Left forelimb (tissue), 1 donor: ENCODE data around the gene ABCG5.

ENCODE experiments used
- DNase-seq: peaks from one replicate; pipeline ENCODE4 v3.0.0-alpha.2; 2018; ENCODE audit warnings: low spot score

The ABCG5 gene

DNA sequence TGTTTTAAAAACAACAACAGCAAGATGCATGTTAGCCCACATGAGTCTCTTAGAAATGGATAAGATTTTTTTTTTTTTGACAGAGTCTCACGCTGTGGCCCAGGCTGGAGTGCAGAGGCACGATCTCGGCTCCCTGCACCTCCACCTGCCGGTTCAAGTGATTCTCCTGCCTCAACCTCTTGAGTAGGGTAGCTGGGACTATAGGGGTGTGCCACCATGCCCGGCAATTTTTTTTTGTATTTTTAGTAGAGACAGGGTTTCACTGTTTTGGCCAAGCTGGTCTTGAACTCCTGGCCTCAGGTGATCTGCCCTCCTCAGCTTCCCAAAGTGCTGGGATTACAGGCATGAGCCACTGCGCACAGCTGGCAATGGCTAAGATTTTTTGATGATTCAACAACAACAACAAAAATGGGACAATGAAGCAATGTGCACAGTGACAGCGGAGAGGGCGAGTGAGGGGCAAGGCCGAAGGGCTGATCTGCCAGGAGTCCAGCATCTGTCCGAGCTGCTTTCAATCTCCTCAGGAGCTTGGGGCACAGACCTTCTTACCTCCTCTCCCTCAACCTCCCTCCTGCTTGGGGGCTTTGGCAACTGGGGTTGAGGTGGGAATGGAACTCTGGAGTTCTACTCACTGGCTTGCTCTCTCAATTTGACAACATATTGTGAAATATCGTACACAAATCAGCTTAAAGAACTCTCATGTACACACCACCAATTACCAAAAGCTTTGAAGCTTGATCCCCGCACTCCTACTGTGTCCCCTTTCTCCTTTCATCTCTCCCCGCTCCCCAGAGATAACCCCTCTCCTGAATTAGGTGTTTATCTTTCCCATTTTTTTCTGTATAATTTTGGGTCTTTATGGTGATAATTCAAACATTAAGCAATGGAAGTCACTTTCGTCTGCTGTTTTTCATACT lies 3.6 kb upstream of the ABCG5 start:
- DNase-seq = no peak

DNA sequence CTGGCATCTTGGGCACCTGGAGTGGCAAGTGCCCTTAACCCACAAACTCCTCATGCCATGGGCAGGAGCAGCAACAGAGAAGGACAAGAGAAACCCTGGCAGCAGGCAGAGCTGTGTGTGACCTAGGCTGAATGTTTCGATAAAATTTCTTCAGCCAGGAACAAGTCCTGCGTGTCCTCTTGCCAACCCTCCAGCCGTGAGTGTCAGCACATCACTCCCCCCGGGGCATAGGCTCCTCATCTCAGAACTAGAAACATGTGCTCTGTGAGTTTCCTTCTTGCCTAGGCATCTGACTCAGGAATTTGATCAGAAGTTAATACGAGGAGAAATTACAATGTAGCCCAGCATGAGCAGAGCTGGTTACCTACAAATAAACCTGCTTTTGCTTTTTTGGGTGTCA lies 2.3 kb upstream of the ABCG5 start:
- no peak for DNase-seq

DNA sequence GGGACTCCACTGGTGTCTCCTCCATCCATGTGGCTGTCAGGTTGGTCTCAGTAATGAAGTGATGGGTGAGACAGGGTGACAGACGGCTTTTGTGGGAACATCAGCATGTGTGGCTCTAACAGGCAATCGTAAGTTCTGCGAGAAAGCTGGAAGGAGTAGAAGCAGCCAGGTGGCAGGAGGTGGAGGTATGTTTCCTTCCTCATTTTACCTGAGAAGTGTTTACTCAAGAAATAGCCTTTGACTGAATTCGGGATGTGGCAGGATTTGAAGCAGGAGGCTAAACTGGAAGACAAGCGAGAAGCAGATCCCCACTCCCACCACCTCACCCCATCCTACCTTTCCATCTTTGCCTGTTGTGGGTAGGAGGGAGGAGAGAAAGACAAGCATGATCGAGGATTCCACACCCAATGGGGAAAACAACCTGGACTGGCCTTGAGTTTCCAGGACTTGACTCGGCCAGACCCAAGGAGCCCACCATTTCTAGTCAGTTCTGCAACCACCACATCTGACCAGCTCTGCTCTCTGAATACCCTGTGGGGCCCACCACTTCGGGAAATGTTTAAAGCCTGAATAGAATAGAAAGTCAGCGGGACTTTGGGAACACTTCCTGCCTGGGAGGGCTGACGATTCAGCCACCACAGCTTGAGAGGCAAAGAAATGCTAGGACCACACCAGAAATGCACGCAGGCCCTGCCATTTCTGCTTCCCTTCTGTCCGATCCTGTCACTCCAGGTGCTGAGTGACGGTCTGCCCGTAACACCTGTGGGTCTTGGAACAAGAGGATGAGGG lies 1.3 kb upstream of the ABCG5 start:
- DNase-seq = no peak

DNA sequence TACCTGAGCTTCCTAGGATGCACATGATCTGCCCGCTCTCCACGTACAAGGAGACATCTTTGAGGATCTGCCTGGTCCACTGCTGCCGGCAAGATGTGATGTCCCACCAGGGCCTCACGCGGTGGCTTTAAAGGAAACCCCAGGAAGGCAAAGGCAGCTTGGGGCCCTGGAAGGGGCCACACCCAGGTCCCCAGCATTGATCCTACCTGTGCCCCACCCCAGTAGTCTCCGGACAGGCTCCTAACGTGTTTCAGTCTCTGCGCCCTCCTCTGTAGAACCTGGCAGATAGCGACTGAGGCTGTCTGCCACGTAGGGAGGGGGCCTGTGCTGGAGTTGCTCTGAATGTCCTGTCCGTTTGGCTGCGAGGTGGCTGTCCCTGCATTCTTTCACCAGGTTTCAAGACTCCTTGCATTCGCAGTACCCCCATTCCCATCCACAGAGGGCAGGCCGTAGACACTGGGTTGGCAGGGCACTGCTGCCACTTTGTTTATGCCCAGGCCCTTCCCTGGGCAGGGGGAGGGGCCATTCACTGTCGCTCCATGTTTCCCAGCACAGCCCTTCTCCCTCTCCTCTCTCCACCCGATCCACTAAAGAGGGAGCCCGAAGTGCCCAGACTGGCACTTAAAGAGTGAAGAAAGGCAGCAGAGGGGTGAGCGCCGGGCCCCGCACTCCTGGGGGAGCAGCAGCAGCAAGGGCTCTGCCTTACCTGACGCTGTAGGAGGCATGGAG lies 644 bp downstream of the ABCG5 start:
- DNase-seq = no peak

DNA sequence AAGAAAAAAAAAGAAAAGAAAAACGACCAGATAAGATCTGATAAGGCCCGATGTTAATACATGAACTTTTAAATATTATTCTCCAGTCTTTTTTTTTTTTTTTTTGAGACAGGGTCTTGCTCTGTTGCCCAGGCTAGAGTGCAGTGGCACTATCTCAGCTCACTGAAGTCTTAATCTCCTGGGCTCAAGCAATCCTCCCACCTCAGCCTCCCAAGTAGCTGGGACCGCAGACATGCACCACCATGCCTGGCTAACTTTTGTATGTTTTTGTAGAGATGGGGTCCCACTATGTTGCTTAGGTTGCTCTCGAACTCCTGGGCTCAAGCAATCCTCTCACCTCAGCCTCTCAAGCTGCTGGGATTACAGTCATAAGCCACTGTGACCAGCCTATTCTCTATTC lies 1.6 kb downstream of the ABCG5 start:
- no peak for DNase-seq

DNA sequence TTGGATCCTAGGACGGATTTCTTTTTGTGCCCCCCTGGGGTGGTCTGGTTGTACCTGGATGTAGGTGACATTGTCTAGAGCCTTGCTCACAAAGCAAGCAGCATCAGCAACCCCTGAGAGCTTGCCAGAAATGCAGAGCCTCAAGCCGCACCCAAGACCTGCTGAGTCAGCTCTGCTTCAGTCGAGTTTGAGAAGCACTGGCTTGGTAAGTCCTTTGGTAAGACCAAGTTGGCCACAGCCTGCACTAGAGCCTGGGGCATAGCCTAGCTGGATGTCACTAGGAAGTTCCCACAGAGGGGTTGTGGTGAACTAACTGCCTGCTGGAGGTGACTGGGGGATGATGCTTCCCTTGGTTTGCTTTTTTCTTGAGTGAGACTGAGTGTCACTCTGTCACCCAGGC lies 6.2 kb downstream of the ABCG5 start:
- DNase-seq = no peak

DNA sequence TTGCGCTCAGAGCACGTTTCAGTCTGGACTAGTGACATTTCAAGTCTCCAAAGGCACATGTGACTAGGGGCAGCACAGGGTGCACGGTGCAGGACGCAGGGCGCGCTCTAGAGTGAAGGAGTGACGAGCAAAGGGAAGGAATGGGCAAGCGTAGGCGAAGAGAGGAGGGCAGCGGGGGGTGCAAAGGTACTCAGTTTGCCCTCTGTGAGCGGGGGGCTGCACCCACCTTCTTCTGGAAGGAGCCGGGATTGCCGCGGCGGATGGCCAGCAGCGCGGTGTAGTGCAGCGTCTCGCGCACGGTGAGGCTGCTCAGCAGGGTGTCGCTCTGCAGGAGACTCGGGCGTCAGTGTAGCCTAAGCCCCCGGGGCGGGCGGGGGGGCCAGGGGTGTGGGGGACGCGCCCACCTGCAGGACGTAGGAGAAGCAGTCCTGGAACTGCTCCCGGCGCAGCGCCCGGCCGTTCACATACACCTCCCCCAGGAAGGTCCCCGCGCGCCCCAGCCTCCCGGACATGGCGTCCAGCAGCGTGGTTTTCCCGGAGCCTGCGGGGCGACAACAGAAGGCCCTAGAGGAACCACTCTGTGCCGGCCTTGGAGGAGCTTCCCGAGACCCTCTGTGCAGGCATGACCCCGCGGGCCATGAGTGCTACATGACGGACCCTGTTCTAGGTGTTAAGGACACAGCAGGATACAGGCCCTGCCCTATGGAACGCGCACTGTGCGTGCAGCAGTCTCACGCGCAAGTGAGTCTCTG lies 6.9 kb downstream of the ABCG5 start:
- DNase-seq = no peak

DNA sequence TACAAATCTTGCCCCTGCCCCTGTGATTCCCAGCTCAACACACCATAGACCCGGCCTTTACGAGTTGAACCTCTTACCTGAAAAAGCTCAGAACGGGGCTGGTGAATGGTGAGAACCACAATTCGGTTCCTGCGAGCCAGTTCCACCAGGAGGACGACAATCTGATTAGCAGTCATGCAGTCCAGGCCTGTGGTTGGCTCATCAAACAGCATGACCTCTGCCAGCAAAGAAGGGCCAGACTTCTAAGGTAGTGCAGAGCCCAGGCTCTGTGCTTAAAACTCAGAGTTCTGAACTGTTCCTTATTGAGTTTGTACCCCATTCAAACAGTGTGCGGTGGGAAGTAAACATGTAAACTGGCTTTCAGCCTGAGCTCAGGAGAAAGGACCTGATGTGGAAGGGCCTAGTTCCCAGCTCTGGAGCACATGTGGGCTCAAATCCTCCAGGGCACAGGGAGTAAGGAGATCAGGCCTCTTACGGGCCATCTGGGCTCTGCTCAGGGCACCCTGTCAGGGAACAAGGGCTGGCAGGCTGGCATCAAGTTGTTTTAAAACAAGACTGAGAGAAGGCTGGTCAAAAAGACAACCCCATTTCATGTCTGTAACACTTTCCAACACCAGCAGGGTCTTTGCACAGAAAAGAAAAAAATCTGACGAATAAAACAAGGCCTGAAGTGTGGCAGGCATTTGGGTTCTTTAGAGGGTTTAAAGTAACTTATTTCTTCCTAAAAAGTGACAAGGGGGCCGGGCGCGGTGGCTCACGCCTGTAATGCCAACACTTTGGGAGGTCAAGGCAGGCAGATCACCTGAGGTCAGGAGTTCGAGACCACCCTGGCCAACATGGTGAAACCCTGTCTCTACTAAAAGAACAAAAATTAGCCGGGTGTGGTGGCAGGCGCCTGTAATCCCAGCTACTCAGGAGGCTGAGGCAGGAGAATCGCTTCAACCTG lies 12.1 kb downstream of the ABCG5 start:
- no peak for DNase-seq

DNA sequence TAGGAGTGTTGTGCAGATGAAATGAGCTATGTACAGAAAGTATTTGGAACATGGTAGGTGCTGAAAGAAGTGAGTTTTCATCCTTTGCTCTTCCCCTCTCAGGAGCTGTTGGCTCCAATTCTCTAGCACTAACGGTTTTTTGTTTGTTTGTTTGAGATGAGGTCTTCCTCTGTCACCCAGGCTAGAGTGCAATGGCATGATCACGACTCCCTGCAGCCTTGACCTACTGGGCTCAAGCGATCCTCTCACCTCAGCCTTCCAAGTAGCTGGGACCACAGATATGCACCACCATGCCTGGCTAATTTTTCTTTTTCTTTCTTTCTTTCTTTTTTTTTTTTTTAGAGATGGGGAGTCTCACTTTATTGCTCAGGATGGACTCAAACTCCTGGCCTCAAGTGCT lies 12.8 kb downstream of the ABCG5 start:
- DNase-seq = no peak

DNA sequence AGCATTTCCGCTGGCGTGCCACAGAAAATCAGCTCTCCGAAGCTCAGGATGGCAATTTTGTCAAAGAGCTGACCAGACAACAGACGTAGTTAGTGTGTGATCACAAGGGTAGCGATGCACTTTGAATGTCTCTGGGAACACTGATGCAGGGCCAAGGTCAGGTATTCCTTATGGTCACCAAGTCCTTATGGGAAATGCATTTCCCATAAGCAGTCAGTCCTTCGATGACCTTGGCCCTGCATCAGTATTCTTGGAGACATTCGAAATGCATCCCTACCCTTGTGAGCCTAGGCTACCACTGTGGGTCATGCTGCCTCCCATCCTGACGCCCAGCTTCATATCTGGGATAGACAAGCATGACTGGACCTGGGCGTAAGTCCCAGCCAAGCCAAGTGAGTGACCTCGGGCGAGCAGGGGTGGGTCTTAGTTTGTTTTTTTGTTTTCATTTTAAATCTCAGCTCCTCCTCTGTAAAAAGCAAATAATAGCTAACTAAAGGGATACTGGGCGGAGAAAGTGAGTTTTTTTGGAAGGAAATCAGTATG lies 13.6 kb downstream of the ABCG5 start:
- no peak for DNase-seq

DNA sequence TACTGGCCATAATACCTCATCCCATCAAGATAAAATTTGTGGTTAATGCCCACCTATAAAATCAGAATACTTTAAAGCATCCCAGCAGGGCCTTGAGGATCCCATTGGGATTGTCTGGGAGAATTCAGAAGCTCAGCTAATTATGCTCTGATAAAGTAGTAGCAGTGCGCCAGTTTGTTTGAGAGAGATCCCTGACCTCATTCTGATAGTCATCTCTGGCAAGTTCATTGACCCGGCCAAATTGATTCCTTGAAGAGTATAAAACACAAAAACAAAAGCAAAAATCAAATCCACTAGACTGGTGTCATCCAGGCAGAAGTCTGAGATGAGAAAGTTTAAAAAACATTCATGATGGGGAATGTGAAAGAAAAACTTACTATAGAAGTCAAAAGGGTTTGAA lies 14.1 kb downstream of the ABCG5 start:
- DNase-seq = no peak

DNA sequence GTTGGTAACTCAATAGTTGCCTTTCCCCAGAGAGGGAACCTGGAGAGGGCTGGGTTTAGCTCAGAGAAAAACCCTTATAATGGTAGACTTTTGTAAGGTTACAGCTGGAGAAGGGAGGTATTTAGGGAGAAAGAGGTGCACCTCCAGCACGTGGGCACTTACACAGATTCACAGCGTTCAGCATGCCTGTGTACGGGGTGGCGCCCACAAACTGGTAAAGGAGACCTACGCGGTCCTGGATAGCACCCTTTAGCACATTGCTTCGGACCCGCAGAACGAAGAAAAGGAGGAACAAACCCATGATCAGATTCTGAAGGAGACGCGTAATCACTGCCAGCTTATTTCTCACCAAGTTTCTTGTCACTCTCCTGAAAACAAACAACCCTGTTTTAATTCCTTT lies 14.9 kb downstream of the ABCG5 start:
- no peak for DNase-seq

DNA sequence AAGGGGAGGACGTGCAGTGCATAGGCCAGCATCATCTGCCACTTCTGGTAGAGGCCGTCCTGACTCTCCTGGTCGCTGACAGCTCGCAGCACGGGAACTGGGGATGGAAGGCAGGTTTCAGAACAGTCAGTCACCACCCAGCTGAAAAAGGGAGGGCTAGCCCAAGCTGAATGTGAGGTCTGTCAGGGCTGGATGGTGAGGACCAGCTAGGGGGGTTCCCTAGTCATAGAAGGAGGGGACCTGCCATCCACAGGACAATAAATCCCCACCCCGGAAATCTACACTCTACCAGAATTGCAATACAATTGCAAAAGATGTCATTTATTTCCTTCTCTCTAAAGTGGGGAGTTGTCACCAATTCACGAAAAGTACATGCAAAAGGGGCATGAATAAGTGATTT lies 15.8 kb downstream of the ABCG5 start:
- no peak for DNase-seq

DNA sequence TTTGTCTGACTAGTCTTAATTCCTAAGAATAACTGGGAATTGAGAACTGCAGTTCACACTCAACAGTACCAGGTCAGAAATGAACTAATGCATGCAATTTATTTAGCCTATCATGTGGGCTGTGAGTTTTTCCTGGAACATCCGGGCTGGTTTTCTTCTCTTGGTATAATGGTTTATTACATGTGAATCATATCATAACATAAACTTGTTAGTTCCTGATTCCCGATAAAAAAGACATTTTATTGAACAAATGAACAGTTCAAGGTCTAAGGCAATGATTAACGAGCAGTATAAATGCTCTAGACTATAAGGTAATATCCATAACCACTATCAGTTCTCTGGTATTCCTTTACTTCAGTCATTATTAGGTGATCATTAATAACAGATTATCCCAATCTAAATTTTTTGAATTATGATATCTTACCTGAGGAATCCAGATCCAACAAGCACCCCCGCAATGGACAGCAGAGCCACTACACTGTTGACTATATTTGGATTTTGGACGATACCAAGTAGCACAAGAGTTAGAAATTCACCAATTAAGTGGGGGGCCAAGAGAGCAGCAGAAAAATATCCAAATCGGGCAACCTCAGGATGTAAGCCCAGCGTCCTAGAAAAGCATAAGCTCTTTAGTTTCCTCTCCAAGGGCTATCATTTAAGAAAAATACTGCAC lies 19.0 kb downstream of the ABCG5 start:
- DNase-seq = no peak

DNA sequence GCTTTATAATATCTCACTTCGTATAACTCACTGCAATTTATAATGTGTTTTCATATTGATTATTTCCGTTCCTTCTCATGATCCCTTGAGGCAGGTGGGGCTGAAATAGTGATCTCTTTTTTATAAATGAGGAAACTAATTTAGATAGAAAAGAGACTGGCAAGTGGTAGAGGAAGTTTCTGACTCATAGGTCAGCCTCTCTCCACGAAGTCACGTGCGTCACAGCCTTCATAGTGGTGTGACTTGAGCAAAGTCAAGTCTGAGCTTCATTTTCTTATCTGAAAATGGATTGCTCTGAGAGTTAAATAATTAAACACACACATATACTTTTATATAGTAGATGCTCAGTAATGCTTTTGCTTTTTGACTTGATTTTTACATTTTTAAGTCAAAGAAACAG lies 19.9 kb downstream of the ABCG5 start:
- DNase-seq = no peak

DNA sequence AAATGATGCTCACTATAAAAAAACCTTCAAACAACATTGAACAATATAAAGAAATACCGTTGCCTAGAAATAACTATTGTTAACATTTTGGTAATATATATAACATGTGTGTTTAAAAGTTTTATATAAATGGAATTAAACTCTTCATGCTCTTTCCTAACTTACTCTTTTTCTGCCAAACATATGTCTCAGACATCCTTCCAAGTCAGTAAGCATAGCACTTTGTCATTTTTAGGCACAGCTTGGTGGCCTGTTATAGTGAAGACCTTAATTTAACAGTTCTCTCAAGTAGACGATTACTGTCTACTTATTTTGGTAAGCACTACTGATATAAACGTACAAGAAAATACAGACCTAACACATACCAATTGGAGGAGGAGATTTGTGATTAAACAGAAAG lies 23.9 kb downstream of the ABCG5 start:
- no peak for DNase-seq

DNA sequence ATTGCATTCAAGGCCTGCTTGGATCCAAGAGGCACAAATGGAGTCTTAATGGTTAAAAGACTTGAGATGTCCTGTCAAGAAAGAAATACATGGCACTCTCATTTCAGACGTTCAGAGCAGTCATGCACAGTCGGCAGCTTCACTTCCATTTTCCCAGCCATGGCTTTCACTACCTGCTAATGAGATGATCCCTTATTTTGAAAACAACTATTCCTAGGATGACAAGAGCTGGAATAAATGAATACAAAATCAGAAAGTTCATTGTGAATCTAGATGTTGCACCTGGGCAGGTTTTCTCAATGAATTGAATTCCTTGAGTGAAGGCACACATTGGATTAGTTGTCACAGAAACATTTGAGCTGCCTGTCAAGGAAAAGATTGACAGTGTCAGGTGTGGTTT lies 25.7 kb downstream of the ABCG5 start:
- DNase-seq = no peak

DNA sequence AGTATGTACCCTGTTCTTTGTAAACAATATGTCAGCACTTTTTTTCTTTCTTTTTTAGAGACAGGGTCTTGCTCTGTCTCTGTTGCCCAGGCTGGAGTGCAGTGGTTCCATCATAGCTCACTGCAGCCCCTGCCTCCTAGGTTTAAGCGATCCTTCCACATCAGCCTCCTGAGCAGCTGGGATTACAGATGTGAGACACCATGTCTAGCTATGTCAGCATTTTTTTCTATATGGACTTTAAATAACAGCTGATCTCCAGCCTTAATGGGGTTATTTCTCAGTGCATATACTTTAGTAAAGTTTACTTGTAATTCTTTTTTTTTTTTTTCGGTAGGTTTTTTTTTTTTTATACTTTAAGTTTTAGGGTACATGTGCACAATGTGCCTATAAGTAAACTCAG lies 26.6 kb downstream of the ABCG5 start:
- DNase-seq = no peak

DNA sequence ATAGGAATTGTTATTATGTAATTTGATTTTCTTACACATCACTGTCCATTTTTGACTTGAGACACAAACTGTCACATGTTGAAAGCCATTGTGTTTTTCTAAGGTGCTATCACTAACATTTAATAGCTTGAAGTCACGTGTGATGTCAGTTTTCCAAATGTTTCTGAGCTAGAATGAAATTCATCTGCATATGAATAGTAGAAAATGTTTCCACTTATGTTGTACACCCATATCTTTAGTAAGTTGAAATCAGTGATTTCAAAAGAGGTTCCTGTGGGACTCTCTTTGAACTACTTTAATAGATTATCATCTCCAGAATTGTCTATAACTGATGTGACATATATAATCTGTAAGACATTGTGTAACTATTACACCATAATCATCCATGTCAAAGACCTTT lies 27.8 kb downstream of the ABCG5 start:
- DNase-seq = no peak

DNA sequence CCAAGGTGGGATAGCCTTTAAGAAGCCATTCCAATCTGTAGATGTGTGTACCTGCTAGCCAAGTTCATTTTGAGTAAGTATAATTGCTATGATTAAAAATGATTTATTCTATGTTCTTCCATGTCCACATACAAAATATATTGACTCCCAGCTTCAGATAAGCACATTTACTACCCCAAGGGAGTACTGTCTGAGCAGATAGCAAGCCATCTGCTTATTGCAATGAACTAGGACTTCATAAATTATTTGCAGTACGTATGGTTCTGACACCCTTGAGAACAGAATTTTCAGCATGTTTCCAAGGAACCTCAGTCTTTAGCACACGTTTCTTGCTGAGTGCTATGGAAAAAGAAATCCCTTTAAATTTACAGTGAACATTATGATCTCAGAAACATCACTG lies 28.2 kb downstream of the ABCG5 start:
- no peak for DNase-seq
